ENCODE measurements around the gene CAMK2N1. TPM values are rescaled to one million over a fixed set of nuclear protein-coding genes. Genes with fewer than 3 reads are reported as not detected.
A peak's percentile ranks its signal among the peaks of the same experiment; 100 is the strongest.

CAMK2N1 gene
- total and polyA plus RNA-seq, 2 experiments from 2014 or later = 38.5 to 45.5 TPM

DNA sequence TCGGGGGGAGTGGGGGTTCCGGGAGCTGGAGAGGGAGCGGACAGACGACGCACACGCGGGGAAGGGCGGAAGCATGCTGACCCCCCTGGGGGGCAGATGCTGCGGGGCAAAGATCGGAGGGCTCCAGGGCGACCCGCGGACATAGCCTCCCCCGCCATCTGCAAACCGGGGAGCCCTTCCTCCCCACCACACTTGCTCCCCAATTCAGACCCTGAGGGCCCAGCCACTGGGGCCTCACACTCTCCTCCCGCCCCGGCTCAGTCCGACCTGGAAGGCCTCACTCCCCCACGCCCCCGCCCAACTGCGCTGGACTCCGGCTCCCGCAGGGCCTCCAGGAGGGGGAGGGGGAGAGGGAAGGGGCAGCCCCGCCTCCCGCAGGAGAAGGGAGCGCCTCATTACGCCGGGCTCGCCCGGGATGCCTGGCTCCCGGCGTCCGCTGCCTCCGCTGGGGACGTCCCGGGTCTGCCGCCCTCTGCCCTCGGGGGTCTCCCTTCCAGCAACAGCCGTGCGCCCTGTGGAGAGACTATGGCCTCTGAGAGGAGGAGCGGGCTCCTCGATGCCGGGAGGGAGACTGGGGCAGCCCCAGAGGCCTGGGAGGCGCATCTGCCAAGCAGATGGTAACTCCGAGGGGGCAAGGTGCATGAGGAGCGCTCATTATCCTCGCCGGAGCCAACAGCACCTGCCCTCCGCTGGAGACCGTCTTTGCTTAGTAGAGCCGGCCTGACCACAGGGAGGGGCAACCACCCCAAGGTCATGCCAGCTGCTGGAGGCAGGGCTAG is 636 bp upstream of the CAMK2N1 start:
- Histone ChIP-seq H4K20me1 (ENCODE audit: insufficient read depth, poor library complexity, severe bottlenecking) (peaks cover 14% of the 10 kb centered on the region), H3K27me3 (no peaks in the 10 kb centered on the region), H3K4me1 (ENCODE audit: insufficient read depth) (peaks cover 19% of the 10 kb centered on the region), H3K36me3 (replicated peaks; ENCODE audit: insufficient read depth, low read depth) (no peaks in the 10 kb centered on the region), H3K27ac (peak overlapping the region; percentile 100), H3K79me2 (peaks cover 28% of the 10 kb centered on the region), H3K9me3 (ENCODE audit: low read depth) (no peaks in the 10 kb centered on the region), H3K4me2 (peak overlapping the region; percentile 100), H3K4me3 (peak overlapping the region; percentile 90), H3K9me2 (replicated peaks; ENCODE audit: insufficient read depth) (no peaks in the 10 kb centered on the region), H2AFZ (peak overlapping the region; percentile 99)
- WGBS (ENCODE audit: low lambda C conversion rate, missing lambda C conversion rate) = 3% methylated on average over 29 of the region's 51 CpGs
- no peak for TF ChIP-seq EZH2phosphoT487 (IDR thresholded peaks at IDR 0.05; ENCODE audit: low read depth, severe bottlenecking, unreplicated experiment)
- TF ChIP-seq, protein P1, sequence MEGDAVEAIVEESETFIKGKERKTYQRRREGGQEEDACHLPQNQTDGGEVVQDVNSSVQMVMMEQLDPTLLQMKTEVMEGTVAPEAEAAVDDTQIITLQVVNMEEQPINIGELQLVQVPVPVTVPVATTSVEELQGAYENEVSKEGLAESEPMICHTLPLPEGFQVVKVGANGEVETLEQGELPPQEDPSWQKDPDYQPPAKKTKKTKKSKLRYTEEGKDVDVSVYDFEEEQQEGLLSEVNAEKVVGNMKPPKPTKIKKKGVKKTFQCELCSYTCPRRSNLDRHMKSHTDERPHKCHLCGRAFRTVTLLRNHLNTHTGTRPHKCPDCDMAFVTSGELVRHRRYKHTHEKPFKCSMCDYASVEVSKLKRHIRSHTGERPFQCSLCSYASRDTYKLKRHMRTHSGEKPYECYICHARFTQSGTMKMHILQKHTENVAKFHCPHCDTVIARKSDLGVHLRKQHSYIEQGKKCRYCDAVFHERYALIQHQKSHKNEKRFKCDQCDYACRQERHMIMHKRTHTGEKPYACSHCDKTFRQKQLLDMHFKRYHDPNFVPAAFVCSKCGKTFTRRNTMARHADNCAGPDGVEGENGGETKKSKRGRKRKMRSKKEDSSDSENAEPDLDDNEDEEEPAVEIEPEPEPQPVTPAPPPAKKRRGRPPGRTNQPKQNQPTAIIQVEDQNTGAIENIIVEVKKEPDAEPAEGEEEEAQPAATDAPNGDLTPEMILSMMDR (IDR thresholded peaks at IDR 0.05; ENCODE audit: poor library complexity) = no peak
- TF ChIP-seq EZH2 (IDR thresholded peaks at IDR 0.05; ENCODE audit: borderline replicate concordance) = no peak
- peak; percentile 95 for DNase-seq (ENCODE audit: low spot score)

DNA sequence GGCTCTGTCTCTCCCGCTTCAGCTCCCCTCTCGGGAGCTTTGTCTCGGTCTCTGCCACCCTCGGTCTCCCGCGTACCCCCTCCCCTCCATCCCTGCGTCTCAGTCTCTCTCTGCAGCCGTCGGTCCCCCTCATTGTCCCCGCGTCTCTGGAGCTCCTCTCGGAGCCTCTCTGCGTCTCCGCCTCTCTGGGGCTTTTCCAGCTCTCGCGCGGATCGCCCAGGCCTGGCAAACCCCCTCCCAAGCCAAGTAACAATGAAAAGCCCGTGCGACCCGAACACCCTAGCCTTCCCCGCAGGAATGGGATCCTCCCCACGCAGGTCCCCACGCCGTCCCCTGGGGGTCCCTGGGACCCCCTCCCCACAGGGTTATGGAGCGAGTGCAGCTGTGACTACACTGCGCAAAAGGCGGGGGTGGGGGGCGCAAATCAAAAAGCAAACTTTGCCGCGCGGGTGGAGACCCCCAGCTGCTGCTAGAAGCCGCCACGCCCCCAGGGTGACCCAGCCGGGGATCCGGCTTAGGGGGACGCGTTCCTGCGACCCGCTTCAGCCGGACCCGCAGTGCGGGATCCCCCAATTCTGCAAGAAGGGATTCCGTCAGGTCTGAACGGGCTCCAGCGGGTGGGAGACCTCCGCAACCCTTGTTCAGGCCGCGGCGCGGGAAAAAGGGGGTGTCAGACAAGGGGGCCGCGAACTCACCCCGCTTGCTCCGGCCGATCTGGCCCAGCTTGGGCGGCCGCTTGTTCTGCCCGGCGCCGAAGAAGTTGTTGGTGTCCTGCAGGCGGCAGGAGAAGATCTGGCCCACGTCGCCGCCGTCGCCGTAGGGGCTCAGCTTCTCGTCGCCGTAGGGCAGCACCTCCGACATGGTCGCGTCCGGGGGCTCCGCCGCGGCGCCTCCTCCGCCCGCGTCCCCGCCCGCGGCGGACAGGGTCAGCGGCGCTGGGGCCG is 1.2 kb downstream of the CAMK2N1 start:
- H3K4me1 ChIP-seq (ENCODE audit: insufficient read depth) = peaks cover 33% of the 10 kb centered on the region
- H3K9me3 ChIP-seq (ENCODE audit: low read depth) = no peaks in the 10 kb centered on the region
- H3K4me3 ChIP-seq = peak overlapping the region; percentile 94
- WGBS (ENCODE audit: low lambda C conversion rate, missing lambda C conversion rate) = 2% methylated on average over 79 of the region's 89 CpGs
- no peaks in the 10 kb centered on the region for H3K9me2 ChIP-seq (replicated peaks; ENCODE audit: insufficient read depth)
- H3K4me2 ChIP-seq = peak overlapping the region; percentile 95
- peak overlapping the region; percentile 39 for H2AFZ ChIP-seq
- H3K27me3 ChIP-seq = no peaks in the 10 kb centered on the region
- no peak for TF ChIP-seq EZH2phosphoT487 (IDR thresholded peaks at IDR 0.05; ENCODE audit: low read depth, severe bottlenecking, unreplicated experiment)
- TF ChIP-seq, protein P1 (IDR thresholded peaks at IDR 0.05; ENCODE audit: poor library complexity) = no peak
- no peak for TF ChIP-seq EZH2 (IDR thresholded peaks at IDR 0.05; ENCODE audit: borderline replicate concordance)
- H3K27ac ChIP-seq = peak overlapping the region; percentile 82
- no peaks in the 10 kb centered on the region for H3K36me3 ChIP-seq (replicated peaks; ENCODE audit: insufficient read depth, low read depth)
- peaks cover 14% of the 10 kb centered on the region for H4K20me1 ChIP-seq (ENCODE audit: insufficient read depth, poor library complexity, severe bottlenecking)
- H3K79me2 ChIP-seq = peaks cover 28% of the 10 kb centered on the region
- peak; percentile 42 for DNase-seq (ENCODE audit: low spot score)

DNA sequence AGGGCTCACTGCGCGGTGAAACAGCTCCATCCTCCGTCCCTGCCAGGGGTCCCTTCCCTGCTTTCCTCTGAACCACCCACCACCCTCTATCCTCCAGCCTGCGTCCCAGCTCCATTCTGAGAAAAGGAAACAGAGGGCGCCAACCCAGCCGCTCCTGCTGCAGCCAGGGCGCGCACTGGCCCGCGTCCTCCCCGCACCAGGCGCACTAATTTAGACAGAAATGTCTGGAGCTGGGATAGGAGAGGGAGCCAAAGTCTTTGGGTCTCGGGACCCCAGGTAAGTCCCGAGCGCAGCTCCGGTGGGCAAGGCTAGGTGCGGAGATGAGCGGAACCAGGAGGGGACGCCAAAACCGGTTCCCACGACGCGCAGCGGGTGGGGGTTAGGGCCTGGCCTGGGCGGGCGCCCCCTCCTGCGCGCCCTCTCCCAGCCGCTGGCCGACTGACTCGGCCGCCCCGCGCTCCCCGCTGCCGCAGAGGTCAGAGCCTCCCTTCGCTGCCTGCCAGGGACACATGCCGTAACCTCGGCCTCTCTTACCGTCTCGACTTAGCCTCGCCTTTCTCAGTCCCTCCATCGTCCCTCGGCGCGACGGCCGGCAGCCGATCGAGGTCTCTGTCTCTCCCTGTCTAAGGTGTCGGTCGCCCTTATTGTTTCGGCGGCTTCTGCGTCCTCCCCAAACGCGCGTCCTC is 2.0 kb downstream of the CAMK2N1 start:
- 2% methylated on average over 37 of the region's 58 CpGs for WGBS (ENCODE audit: low lambda C conversion rate, missing lambda C conversion rate)
- peak; percentile 51 for DNase-seq (ENCODE audit: low spot score)
- Histone ChIP-seq H3K4me2 (peak overlapping the region; percentile 95), H3K27me3 (no peaks in the 10 kb centered on the region), H3K9me2 (replicated peaks; ENCODE audit: insufficient read depth) (no peaks in the 10 kb centered on the region), H3K79me2 (peaks cover 30% of the 10 kb centered on the region), H3K36me3 (replicated peaks; ENCODE audit: insufficient read depth, low read depth) (no peaks in the 10 kb centered on the region), H3K9me3 (ENCODE audit: low read depth) (no peaks in the 10 kb centered on the region), H3K4me3 (peak overlapping the region; percentile 94), H4K20me1 (ENCODE audit: insufficient read depth, poor library complexity, severe bottlenecking) (peaks cover 14% of the 10 kb centered on the region), H2AFZ (peak overlapping the region; percentile 39), H3K27ac (peak overlapping the region; percentile 82), H3K4me1 (ENCODE audit: insufficient read depth) (peaks cover 36% of the 10 kb centered on the region)
- no peak for TF ChIP-seq EZH2 (IDR thresholded peaks at IDR 0.05; ENCODE audit: borderline replicate concordance)
- no peak for TF ChIP-seq EZH2phosphoT487 (IDR thresholded peaks at IDR 0.05; ENCODE audit: low read depth, severe bottlenecking, unreplicated experiment)
- TF ChIP-seq, protein P1 (IDR thresholded peaks at IDR 0.05; ENCODE audit: poor library complexity) = no peak
